NCI-H510A (cell line): ENCODE results near the gene DNAJC16.
A peak's percentile ranks its signal among the peaks of the same experiment; 100 is the strongest.
"Not testable (repeated sequence)": the region's sequence is repeated elsewhere in the genome, so short reads cannot be mapped to it uniquely, and the experiment has no call there.

Experiments used
- DNase-seq: peaks from one replicate; lab custom pipeline; 2025; lab: John Stamatoyannopoulos, UW

Gene DNAJC16

DNA sequence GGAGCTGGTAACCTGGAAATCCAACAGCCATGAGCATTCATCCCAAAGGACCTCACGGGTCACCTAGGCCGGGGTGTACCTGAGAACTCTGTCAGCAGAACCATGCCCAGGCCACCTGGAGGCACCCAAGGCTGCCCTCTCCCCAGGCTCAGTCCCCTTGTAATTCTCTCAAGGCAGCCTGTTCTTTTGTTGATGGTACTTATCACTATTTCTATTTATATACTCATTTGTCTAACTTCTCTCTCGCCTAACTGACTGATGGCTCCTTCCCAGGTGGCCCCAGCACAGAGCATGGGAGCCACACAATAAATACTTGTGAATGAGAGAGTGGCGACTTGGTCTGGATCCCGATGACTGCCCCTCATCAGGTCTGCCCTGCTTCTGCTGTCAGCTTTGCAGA is 19.4 kb upstream of the DNAJC16 start:
- DNase-seq = no peak

DNA sequence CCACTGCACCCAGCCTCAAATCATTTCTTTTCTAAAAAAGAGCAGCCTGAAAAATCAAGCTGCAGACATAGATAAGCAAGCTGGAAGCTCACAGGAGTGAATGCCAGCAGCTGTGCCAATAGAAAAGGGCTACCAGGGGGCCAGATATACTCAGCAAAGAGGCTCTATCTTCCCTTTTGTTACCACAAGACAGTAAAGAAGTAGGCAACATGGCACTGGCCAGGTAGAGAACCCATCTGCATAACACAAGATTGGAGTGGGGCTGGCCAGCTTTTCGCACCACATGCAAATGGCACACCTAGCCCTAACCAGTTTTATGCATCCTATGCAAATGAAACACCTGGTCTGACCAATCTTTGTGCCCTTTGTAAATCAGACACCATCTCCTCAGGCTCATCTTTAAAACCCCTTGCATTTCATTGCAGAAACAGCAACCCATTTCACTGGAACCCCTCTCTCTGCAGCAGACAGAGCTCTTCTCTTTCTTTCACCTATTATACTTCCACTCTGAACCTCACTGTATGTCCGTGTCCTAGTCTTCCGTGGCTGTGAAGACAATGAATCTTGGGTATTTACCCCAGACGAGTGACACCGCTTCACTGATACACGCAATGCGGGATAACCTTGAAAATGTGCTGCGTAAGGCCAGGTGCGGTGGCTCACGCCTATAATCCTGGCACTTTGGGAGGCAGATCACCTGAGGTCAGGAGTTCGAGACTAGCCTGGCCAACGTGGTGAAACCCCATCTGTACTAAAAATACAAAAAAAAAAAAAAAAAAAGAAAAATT is 17.8 kb upstream of the DNAJC16 start:
- DNase-seq = no peak

DNA sequence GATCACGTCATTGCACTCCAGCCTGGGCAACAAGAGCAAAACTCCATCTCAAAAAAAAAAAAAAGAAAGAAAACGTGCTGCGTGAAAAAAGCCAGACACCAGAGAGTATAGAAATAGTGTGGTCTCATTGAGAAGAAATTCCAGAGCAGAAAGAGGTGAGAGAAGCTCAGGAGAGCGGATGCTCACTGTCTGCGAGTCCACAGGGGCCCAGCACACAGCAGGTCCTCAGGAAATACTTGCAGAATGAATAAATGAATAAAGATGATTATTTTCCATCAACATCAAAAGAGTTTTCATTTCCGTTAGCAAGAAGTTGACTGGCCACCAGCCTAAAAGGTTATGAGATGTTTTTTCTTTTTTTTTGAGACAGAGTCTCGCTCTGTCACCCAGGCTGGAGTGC is 17.1 kb upstream of the DNAJC16 start:
- no peak for DNase-seq

DNA sequence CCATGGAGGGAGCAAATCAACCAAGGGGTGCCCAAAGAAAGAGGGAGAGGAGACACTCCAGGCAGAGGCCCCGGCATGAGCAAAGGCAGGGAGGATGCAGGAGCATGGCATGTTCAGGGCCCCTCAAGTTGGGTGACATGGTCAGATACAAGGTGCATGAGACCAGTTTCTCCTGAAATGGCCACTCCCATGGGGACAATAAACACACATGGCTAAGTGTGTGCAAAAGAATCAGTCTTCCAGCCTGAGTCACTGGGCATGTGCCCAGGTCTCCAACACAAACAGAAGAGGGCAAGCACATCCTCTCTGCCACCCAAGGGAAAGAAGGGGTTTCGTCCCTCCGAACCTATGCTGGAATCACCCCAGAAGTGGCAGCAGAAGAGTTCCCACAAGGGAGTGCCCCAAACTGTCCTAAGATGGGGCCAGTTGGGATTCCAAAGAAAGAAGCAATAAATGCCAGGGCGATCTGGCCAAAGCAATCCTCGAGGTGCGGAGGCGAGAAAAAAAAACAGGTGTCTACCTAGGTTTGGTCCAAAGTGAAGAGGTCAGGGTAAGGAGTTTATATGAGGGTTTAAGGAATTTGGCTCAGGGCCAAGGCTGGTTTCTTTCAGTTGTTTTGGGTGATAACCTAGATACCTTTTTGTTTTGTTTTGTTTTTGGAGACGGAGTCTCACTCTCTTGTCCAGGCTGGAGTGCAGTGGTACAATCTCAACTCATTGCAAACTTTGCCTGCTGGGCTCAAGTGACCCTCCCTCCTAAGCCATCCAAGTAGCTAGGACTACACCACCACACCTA is 15.8 kb upstream of the DNAJC16 start:
- no peak for DNase-seq

DNA sequence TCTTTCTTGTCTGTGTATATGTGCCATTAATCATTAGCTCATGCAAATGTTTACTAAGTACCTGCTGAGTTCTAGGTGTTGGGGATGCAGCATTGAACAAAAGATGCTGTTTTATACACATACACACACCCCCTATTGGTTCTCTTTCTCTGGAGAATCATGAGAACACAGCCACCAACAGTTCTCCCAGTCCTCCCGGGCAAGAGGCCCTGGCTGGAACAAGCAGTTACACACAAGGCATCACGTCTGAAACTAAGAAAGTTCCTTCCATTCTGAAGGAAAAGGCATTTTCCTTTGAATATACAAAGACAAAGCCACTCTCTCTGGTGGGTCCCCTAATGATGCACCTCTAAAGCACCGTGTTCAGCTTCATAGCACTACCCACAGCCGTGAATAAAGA is 13.5 kb upstream of the DNAJC16 start:
- no peak for DNase-seq

DNA sequence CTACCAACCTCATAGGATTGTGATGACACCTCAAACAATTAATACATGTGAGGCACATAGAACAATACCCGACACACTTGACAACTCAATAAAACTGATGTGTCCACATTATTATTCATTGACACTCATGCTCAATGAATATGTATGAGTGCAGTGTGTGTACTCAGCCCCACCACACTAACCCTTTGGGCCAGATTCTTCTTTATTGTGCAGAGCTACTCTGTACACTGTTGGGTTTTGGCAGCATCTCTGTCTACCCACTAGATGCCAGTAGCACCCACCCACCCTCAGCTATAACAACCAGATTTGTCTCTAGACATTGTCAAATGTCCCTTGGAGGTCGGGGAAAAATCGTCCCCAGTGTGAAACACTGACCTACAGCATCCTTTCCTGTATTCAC is 12.7 kb upstream of the DNAJC16 start:
- no peak for DNase-seq

DNA sequence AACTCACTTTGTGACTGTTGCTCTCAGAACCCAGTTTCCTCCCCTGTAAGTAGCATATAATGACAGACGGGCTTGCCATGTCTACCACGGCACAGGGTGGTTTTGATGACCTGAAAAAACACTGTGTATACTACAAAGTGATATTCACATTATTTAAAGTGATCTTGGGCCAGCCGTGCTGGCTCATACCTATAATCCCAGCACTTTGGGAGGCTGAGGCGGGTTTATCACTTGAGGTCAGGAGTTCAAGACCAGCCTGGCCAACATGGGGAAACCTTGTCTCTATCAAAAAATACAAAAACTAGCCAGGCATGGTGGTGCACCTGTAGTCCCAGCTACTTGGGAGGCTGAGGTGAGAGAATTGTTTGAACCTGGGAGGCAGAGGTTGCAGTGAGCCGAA is 12.1 kb upstream of the DNAJC16 start:
- not testable (repeated sequence) for DNase-seq

DNA sequence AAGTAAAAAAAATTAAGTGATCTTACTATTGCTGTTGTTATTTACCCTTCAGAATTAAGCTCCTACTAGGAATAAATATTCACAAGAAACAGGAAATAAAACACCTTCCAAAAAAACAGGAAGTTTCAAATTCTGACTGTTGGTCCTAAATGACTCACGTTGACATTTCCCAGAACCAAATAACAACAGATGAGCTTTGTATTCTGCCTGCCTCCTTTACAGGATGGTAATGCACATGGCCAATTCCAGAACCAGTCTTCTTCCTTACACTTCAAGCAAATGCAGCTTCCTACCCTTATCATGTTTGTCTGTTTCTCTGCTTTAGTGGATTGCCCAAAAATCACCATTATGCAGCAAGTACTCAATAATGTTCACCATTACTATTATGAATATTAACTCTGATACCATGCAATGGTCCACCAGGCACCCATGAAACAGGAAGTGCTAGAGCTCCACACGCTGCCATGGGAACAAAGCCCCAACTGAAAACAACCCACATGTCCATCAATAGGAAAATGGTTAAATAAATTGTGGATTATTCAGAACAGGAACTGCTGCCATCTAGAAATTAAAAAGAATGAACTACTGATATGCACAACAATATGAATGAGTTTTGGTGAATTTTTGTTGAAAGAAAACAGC is 11.5 kb upstream of the DNAJC16 start:
- DNase-seq = no peak

DNA sequence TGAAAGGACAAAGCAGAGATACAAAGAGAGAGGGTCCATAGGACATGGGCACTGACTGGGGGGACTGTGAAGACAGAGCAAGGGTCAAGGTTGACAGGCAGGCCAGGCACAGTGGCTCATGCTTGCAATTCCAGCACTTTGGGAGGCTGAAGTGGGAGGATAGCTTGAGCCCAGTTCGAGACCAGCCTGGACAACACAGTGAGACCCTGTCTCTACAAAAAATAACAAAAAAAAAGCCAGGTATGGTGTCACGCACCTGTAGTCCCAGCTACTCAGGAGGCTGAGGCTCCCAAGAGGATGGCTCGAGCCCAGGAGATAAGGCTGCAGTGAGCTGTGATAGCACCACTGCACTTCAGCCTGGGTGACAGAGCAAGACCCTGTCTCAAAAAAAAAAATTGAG is 7.0 kb upstream of the DNAJC16 start:
- no peak for DNase-seq

DNA sequence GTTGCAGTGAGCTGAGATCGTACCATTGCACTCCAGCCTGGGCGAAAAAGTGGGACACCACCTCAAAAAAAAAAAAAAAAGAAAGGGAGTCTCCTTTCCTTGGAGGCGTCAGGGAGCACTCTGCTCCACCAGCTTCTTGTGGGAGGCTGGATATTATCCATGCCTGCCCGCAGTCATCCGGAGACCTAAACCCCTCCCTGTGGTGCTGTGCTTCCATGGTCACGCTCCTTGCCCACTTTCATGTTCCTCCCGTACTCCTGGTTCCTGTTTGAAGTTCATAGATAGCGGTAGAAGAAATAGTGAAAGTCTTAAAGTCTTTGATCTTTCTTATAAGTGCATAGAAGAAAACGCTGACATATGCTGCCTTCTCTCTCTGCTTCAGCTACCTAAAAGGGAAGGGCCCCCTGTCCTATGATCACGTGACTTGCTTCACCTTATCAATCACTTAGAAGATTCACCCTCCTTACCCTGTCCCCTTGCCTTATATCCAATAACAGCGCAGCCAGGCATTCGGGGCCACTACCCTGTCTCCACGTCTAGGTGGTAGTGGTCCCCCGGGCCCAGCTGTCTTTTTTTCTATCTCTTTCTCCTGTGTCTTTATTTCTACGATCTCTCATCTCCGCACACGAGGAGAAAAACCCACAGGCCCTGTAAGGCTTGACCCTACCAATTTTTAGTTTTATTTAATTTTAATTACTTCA is 5.3 kb upstream of the DNAJC16 start:
- not testable (repeated sequence) for DNase-seq

DNA sequence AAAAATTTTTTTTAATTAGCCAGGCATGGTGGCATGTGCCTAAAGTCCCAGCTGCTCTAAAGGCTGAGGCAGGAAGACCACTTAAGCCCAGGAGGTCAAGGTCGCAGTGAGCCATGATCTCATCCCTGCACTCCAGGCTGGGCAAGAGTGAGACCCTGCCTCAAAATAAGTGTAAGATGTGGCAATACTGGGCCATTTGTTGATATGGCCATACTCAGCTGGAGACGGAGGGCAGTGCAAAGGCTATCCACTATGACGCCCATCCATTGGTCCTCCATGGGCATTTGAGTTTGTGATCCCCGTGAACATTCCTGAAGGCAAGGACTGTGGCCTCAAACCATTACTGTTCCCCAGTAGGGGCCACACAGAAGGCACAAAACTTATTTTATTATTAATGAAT is 4.1 kb upstream of the DNAJC16 start:
- DNase-seq = no peak

DNA sequence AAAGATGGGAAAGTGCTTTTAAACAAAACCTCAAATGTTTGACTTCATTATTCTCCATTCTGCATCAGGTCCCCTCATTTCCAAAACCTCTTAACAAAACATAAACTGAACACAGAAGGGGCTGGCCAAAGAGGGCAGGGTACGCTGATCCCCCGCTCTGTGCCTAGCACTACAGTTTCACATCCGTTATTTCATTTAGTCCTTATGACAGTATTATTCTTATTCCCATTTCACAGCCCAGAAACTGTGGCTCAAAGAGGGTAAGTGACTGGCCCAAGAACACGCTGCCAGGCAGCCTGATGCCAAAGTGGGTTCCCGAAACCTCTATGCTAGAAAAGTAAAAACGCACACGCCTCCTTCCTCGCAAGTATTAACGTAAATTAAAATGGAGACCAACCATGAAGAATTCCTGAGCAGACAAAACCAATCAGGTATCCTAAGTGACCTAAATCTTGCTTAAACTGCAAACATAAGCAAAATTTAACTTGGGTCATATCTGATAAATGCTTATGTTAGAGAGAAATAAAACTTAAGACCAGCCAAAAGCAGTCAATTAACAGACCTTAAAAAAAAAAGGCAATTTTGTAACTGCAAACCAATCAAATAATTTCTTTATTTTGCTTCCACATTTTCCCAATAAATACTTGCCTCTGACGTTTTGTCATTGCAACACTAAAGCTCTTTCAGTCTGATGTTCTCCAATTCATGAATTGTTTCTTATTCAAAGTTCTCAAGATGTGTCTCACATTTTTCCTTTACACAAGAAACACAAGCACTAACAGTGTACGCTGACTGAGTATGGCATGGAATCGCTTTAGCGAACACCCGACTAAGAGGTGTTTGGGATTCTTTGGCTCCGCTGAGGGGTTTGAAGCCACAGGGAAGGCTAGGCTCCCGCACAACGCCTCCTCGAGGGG is 3.3 kb upstream of the DNAJC16 start:
- no peak for DNase-seq

DNA sequence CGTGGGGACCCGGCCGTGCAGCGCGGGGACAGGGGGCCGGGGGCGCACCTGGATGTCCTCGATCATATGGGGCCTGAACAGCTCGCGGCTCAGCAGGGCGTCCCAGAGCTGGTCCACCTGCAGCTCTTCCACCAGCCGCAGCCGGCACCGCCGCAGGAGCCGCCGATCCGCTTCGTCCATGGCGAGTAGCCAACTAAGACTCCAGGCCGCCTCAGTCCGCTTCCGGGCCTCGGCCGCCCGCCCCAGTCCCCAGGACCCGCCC is 2.7 kb upstream of the DNAJC16 start, which contains the start of gene CASP9:
CASP9 (minus strand) TSS at position 195 of the 262 bp plus-strand sequence; CDS start at position 180, 15 bp downstream.
- no peak for DNase-seq

DNA sequence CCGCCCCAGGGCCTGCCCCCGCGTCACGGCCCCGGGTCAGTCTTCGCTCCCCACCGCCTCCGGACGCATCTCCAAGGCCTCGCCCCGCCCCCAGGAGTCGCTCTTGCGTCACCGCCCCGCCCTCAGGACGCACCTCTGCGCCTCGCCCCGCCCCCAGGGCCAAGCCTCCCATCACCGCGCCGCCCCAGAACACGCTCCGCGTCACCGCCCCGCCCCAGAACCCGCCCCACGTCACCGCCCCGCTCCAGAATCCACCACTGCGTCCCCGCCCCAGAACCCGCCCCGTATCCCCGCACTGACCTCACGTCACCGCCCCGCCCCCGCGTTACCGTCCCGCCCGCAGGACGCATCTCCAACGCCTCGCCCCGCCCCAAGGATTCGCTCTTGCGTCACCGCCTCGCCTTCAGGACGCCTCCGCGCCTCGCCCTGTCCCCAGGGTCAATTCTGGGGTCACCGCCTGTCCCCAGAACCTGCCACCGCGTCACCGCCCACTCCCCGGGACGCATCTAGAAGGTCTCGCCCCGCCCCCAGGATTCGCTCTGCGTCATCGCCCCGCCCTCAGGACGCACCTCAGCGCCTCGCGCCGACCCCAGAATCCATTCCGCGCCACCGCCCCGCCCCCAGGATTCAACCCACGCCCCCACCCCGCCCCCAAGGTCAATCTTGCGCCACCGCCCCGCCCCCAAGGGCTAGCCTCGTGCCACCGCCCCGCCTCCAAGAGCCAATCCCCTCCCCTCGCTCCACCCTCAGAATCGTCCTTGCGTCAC is 2.2 kb upstream of the DNAJC16 start:
- DNase-seq = peak; percentile 100

DNA sequence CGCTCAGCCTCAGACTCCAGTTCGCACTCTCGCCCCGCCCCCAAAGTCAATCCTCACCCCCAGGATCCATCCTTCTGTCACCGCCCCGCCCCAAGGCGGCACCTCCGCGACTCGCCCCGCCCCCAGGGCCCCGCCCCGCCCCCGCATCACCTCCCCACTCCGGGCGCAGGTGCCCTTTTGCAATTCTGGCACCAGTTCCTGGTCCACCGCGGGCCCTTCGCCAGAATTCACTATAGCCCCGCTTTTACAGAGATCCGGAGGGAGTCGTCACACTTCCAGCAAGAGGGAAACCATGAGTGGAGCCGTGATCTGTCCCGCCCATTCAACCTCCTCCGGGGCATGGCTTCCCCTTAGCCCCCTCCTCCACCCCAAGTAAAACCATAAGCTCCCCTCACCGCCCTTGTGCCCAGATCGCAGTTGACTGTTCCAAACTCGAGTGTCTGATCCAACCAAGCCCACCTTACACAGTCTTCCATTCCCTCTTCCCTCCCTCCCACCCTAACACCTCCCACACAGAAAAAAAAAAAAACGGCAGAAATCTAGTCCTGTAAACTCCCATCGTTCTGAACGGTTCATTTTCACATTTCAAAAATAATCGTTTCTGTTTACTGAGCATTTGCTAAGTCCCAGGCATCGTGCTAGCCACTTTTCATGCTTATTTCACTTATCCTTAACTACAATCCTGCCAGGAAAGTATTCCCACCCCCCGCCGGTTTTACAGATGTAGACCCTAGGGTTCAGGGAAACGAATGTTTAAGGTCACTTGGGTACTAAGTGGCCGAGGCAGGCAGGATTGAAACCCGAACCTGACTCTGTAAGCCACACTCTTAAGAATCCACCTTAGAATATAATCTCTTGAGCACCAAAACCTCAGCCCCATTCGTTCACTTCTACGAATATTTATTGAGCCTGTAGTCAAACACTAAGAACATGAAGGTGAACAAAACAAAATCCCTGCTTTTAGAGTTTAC is 1.3 kb upstream of the DNAJC16 start:
- no peak for DNase-seq

DNA sequence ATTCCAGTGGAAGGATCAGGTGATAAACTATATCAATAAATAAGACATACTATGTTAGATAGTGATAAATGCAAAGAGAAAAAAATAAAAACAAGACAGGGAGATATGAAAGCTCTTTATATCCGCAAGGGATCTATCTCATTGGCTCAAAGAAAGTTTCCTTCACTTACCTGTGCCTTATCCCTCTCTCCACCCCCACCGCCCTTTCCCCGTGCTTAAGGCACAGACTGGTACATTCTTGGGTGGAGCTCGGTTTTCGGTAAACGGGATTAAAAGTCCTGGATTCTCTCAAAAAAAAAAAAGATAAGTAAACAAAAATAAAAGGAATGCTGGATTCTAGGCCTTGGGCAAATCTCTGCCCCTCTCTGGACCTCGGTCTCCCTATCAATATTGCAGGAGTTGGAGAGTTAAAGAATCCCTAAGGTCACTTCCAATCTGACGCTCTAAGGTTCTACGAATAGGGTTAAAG is 593 bp upstream of the DNAJC16 start:
- DNase-seq = no peak

DNA sequence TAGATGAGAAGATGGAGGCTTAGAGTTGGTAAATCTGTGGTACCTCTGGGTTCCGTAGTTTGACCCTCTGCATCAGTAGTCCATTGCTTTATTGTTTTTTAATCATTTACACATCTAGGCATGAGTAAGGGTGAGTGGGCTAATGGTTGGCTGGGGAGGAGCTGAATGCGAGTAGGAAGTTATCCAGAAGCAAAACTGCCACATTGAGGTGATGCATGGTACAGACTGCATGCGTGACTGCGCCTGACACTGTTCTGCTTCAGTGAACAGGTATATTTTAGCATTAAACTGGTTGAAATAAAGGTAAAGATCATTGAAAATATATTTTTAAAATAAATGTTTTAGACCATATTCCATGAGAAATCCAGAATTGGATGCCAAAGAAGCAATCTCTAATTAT is 4.4 kb downstream of the DNAJC16 start:
- no peak for DNase-seq

DNA sequence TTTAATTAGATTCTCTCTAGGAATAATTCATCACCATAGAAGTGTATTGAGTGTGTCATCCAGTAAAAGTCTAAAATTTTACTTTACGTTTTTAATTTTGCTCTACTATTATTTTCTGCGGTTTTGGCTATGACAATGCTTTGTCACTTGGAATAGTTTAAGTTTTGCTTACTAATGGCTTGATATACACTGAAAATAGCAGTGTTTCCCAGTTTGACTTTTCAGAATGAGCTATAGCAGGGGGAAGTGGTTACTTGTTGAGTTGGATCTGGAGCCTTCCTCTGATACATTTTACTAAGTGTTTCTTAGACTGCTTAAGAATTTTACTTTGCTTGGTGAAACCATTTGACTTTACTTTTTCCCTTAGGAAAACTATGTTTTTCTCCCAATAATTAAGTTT is 5.0 kb downstream of the DNAJC16 start:
- no peak for DNase-seq

DNA sequence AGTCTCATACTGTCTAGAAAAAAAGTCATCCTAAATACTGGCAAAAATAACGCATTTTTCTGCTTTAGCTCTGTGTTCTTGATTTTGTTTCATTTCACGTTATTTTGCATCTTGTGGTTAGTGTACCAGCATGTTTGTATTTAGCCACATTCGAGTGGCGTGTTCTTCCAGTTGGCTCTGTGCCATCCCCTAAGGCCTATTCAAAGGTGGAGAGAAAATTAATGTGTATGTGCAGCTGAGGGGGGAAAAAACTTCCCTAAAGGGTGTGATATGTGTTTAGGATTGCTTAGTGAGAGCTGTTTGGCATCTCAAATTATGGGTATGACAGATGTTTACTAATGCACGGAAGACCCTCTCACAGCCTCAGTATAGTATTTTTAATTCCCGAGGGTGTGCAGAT is 12.1 kb downstream of the DNAJC16 start:
- no peak for DNase-seq
